Bronchial epithelial cell (primary cell): Measurements from ENCODE around the gene C9orf43. TPM values are rescaled to one million over a fixed set of nuclear protein-coding genes. Genes with fewer than 3 reads are reported as not detected.

ENCODE experiments used
- DNase-seq: peaks from one replicate; pipeline ENCODE4 v3.0.0-alpha.2; 2010; ENCODE audit warnings: low read depth
- FAIRE-seq: peaks from 2 replicates; lab custom pipeline; 2011; peaks lifted over from hg19 to GRCh38; lab: Jason Lieb, UNC
- H3K27me3 ChIP-seq: 2 replicates; pipeline ENCODE4 v1.5.1; 2011; ENCODE audit warnings: low read length; ENCODE audit not compliant: control insufficient read depth, insufficient read depth
- H3K36me3 ChIP-seq: 2 replicates; pipeline ENCODE4 v1.5.1; 2011; ENCODE audit warnings: low read length; ENCODE audit not compliant: control insufficient read depth, insufficient read depth
- H3K4me3 ChIP-seq: 2 replicates; pipeline ENCODE4 v1.5.1; 2011; ENCODE audit warnings: mild to moderate bottlenecking, low read depth, low read length, control low read depth
- CTCF ChIP-seq: IDR thresholded peaks from 2 replicates; pipeline ENCODE4 v1.5.1; 2011; ENCODE audit warnings: mild to moderate bottlenecking, moderate library complexity, low read length, control low read depth, inconsistent platforms; ENCODE audit not compliant: insufficient read depth, severe bottlenecking
- total RNA-seq: library from RNA; depleted of rRNA; stranded (reverse); fragments of >200 nt; gene quantifications from 2 replicates; pipeline ENCODE4 v1.2.1, GENCODE V29; 2014

C9orf43 gene
- total RNA-seq, 1 donor from 2014 or later = 0.53 TPM

DNA sequence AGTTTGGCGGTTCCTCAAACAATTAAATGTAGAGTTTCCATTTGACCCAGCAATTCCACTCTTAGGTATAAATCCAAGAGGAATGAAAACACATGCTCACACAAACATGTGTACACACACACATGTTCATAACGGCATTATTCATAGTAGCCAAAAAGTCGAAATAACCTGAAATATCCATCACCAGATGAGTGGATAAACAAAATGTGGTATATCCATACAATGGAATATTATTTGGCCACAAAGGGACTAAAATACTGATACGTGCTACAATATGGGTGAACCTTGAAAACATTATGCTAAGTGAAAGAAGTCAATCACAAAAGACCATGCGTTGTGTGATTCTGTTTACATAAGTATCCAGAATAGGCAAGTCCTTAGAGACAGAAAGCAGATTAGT lies 61.7 kb downstream of the C9orf43 start:
- H3K36me3 ChIP-seq = no peaks in the 10 kb centered on the region
- TF ChIP-seq CTCF = no peak
- H3K4me3 ChIP-seq = no peak overlapping the region
- DNase-seq = no peak
- FAIRE-seq = no peak
- no peaks in the 10 kb centered on the region for H3K27me3 ChIP-seq

GRCh38 chr9:113474360-113475028 lies 63.9 kb downstream of the C9orf43 start:
- TF ChIP-seq CTCF = no peak
- FAIRE-seq = peak; percentile 88
- no peaks in the 10 kb centered on the region for H3K27me3 ChIP-seq
- DNase-seq = no peak
- no peak overlapping the region for H3K4me3 ChIP-seq
- no peaks in the 10 kb centered on the region for H3K36me3 ChIP-seq

GRCh38 chr9:113475031-113475430 lies 64.5 kb downstream of the C9orf43 start:
- peak; percentile 32 for FAIRE-seq
- TF ChIP-seq CTCF = no peak
- H3K4me3 ChIP-seq = no peak overlapping the region
- no peaks in the 10 kb centered on the region for H3K27me3 ChIP-seq
- no peaks in the 10 kb centered on the region for H3K36me3 ChIP-seq
- no peak for DNase-seq

DNA sequence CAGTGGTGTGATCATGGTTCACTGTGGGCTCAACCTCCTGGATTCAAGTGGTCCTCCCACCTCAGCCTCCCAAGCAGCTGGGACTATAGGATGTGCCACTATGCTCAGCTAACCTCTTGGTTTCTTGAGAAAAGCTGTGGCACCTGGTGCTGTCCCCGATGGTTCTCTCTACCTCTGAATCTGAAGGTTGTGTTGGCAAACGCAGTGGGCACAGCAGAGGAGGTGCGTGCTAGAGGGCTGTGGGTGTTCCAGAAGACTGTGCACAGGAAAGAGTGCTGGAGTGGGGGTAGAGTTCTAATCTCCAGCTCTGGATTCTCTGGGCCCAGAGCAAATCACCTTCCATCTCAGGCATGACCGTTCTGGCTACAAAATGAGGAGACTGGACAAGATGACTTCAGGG lies 65.4 kb downstream of the C9orf43 start:
- H3K4me3 ChIP-seq = no peak overlapping the region
- TF ChIP-seq CTCF = no peak
- FAIRE-seq = no peak

GRCh38 chr9:113476511-113476916 lies 66.0 kb downstream of the C9orf43 start:
- DNase-seq (no peak), FAIRE-seq (no peak)
- Histone ChIP-seq H3K36me3 (no peaks in the 10 kb centered on the region), H3K27me3 (no peaks in the 10 kb centered on the region), H3K4me3 (no peak overlapping the region)
- TF ChIP-seq CTCF = no peak

More for the DNA sequence above, 65.4 kb downstream of the C9orf43 start:
- Histone ChIP-seq H3K36me3 (no peaks in the 10 kb centered on the region), H3K27me3 (no peaks in the 10 kb centered on the region)
- DNase-seq = no peak

- H3K4me3 ChIP-seq = no peak overlapping the region
- no peak for FAIRE-seq
- no peaks in the 10 kb centered on the region for H3K27me3 ChIP-seq
- no peak for DNase-seq
- H3K36me3 ChIP-seq = no peaks in the 10 kb centered on the region
- TF ChIP-seq CTCF = no peak
These were observed 66.5 kb downstream of the C9orf43 start for GRCh38 chr9:113477058-113477457.
